Karpas-422 (cell line): ENCODE data around the gene ADGRV1. TPM values are rescaled to one million over a fixed set of nuclear protein-coding genes. Genes with fewer than 3 reads are reported as not detected.
"Not testable (repeated sequence)": the region's sequence is repeated elsewhere in the genome, so short reads cannot be mapped to it uniquely, and the experiment has no call there.

ENCODE experiments used
- DNase-seq: peaks from one replicate; pipeline ENCODE4 v3.0.0-alpha.2; 2015
- H2AFZ ChIP-seq: fragments of 200-600 bp; sonication (generic); 2 replicates; pipeline ENCODE4 v1.6.1; 2014; ENCODE audit warnings: antibody characterized with exemption, low read length, mixed read lengths
- H3K27ac ChIP-seq: fragments of 200-600 bp; sonication (generic); 2 replicates; pipeline ENCODE4 v1.5.1; 2014; ENCODE audit warnings: mild to moderate bottlenecking, low read length, moderate library complexity
- H3K27me3 ChIP-seq: fragments of 200-600 bp; sonication (generic); 2 replicates; pipeline ENCODE4 v1.6.1; 2014; ENCODE audit warnings: low read length, mixed read lengths
- H3K36me3 ChIP-seq: fragments of 200-600 bp; sonication (generic); 2 replicates; pipeline ENCODE4 v1.6.1; 2014; ENCODE audit warnings: low read length, mixed read lengths; ENCODE audit not compliant: insufficient read depth
- H3K4me1 ChIP-seq: fragments of 200-600 bp; sonication (generic); 2 replicates; pipeline ENCODE4 v1.6.1; 2014; ENCODE audit warnings: mild to moderate bottlenecking, low read length, mixed read lengths
- H3K4me2 ChIP-seq: fragments of 200-600 bp; sonication (generic); 2 replicates; pipeline ENCODE4 v1.6.1; 2014; ENCODE audit warnings: low read length, low read depth, mild to moderate bottlenecking; ENCODE audit not compliant: poor library complexity, severe bottlenecking
- H3K4me3 ChIP-seq: fragments of 200-600 bp; sonication (generic); 2 replicates; pipeline ENCODE4 v1.5.1; 2014; ENCODE audit warnings: mild to moderate bottlenecking, antibody characterized with exemption, low read length, mixed read lengths
- H3K79me2 ChIP-seq: fragments of 200-600 bp; sonication (generic); 2 replicates; pipeline ENCODE4 v1.6.1; 2014; ENCODE audit warnings: mild to moderate bottlenecking, low read length, mixed read lengths
- H3K9ac ChIP-seq: fragments of 200-600 bp; sonication (generic); 2 replicates; pipeline ENCODE4 v1.6.0; 2014; ENCODE audit warnings: low read length
- H3K9me2 ChIP-seq: fragments of 200-600 bp; sonication (generic), shearing (Covaris generic); replicated peaks from 2 replicates; pipeline ENCODE4 v1.6.0; 2014; ENCODE audit warnings: mild to moderate bottlenecking, low read length, moderate library complexity; ENCODE audit not compliant: insufficient read depth
- H3K9me3 ChIP-seq: fragments of 300-700, 200-600 bp; sonication (generic); 2 replicates; pipeline ENCODE4 v1.6.1; 2014; ENCODE audit warnings: low read length, mixed read lengths
- H4K20me1 ChIP-seq: fragments of 200-600 bp; sonication (generic); 2 replicates; pipeline ENCODE4 v1.6.1; 2014; ENCODE audit warnings: mild to moderate bottlenecking, antibody characterized with exemption, low read length, low read depth; ENCODE audit not compliant: insufficient read depth
- total RNA-seq: library from RNA; depleted of rRNA; stranded (reverse); fragments of >200 nt; shearing (Covaris generic); gene quantifications from 2 replicates; pipeline ENCODE4 v1.2.3, GENCODE V29; 2014; ENCODE audit warnings: low replicate concordance

The ADGRV1 gene
- total RNA-seq, 1 experiment from 2014 or later = not detected

GRCh38 chr5:90650767-90651166 is 92.2 kb downstream of the ADGRV1 start:
- Histone ChIP-seq H3K4me3 (no peak overlapping the region), H3K27ac (no peak overlapping the region), H2AFZ (no peak overlapping the region), H3K9ac (no peak overlapping the region), H3K27me3 (no peaks in the 10 kb centered on the region), H3K4me2 (no peak overlapping the region), H3K36me3 (no peaks in the 10 kb centered on the region), H3K79me2 (no peaks in the 10 kb centered on the region), H4K20me1 (no peaks in the 10 kb centered on the region), H3K4me1 (no peaks in the 10 kb centered on the region), H3K9me2 (no peaks in the 10 kb centered on the region), H3K9me3 (no peaks in the 10 kb centered on the region)
- DNase-seq = no peak

- Histone ChIP-seq H3K27me3 (no peaks in the 10 kb centered on the region), H3K36me3 (no peaks in the 10 kb centered on the region), H3K9ac (no peak overlapping the region), H3K4me2 (no peak overlapping the region), H3K9me2 (no peaks in the 10 kb centered on the region), H3K9me3 (no peaks in the 10 kb centered on the region), H3K4me3 (no peak overlapping the region), H3K27ac (no peak overlapping the region), H3K4me1 (no peaks in the 10 kb centered on the region), H2AFZ (no peak overlapping the region), H3K79me2 (no peaks in the 10 kb centered on the region), H4K20me1 (no peaks in the 10 kb centered on the region)
- DNase-seq = no peak
Observed at GRCh38 chr5:90654215-90654614, 95.6 kb downstream of the ADGRV1 start.

GRCh38 chr5:90655423-90655822 is 96.8 kb downstream of the ADGRV1 start:
- Histone ChIP-seq H2AFZ (no peak overlapping the region), H3K4me1 (no peaks in the 10 kb centered on the region), H3K9me3 (no peaks in the 10 kb centered on the region), H3K27me3 (no peaks in the 10 kb centered on the region), H4K20me1 (no peaks in the 10 kb centered on the region), H3K9ac (no peak overlapping the region), H3K9me2 (no peaks in the 10 kb centered on the region), H3K79me2 (no peaks in the 10 kb centered on the region), H3K4me2 (no peak overlapping the region), H3K27ac (no peak overlapping the region), H3K4me3 (no peak overlapping the region), H3K36me3 (no peaks in the 10 kb centered on the region)
- DNase-seq = no peak

GRCh38 chr5:90657030-90657429 is 98.4 kb downstream of the ADGRV1 start:
- Histone ChIP-seq H4K20me1 (no peaks in the 10 kb centered on the region), H3K4me3 (no peak overlapping the region), H3K79me2 (no peaks in the 10 kb centered on the region), H3K36me3 (no peaks in the 10 kb centered on the region), H2AFZ (no peak overlapping the region), H3K4me1 (no peaks in the 10 kb centered on the region), H3K4me2 (no peak overlapping the region), H3K9me2 (no peaks in the 10 kb centered on the region), H3K27me3 (no peaks in the 10 kb centered on the region), H3K27ac (no peak overlapping the region), H3K9me3 (no peaks in the 10 kb centered on the region), H3K9ac (no peak overlapping the region)
- DNase-seq = no peak

GRCh38 chr5:90657788-90658187 is 99.2 kb downstream of the ADGRV1 start:
- H3K27me3 ChIP-seq = no peaks in the 10 kb centered on the region
- no peaks in the 10 kb centered on the region for H3K36me3 ChIP-seq
- DNase-seq = no peak
- no peaks in the 10 kb centered on the region for H3K79me2 ChIP-seq
- no peaks in the 10 kb centered on the region for H3K9me3 ChIP-seq
- no peak overlapping the region for H3K4me3 ChIP-seq
- no peaks in the 10 kb centered on the region for H4K20me1 ChIP-seq
- no peaks in the 10 kb centered on the region for H3K9me2 ChIP-seq
- H3K4me1 ChIP-seq = no peaks in the 10 kb centered on the region
- H3K27ac ChIP-seq = no peak overlapping the region
- no peak overlapping the region for H3K4me2 ChIP-seq
- H3K9ac ChIP-seq = no peak overlapping the region
- H2AFZ ChIP-seq = no peak overlapping the region

GRCh38 chr5:90658620-90659019 is 100.0 kb downstream of the ADGRV1 start:
- Histone ChIP-seq H3K36me3 (no peaks in the 10 kb centered on the region), H3K9me2 (no peaks in the 10 kb centered on the region), H3K9me3 (no peaks in the 10 kb centered on the region), H3K4me3 (no peak overlapping the region), H4K20me1 (no peaks in the 10 kb centered on the region), H3K27ac (no peak overlapping the region), H3K27me3 (no peaks in the 10 kb centered on the region), H2AFZ (no peak overlapping the region), H3K79me2 (no peaks in the 10 kb centered on the region), H3K9ac (no peak overlapping the region), H3K4me1 (no peaks in the 10 kb centered on the region), H3K4me2 (no peak overlapping the region)
- no peak for DNase-seq

GRCh38 chr5:90668079-90668565 is 109.5 kb downstream of the ADGRV1 start:
- not testable (repeated sequence) for DNase-seq, H3K36me3 ChIP-seq

GRCh38 chr5:90675222-90675621 is 116.6 kb downstream of the ADGRV1 start:
- H3K27me3 ChIP-seq = no peaks in the 10 kb centered on the region
- no peaks in the 10 kb centered on the region for H3K9me2 ChIP-seq
- H2AFZ ChIP-seq = no peak overlapping the region
- no peak overlapping the region for H3K9ac ChIP-seq
- no peaks in the 10 kb centered on the region for H3K4me1 ChIP-seq
- no peak overlapping the region for H3K27ac ChIP-seq
- no peak overlapping the region for H3K4me3 ChIP-seq
- DNase-seq = no peak
- H4K20me1 ChIP-seq = no peaks in the 10 kb centered on the region
- H3K4me2 ChIP-seq = no peak overlapping the region
- no peaks in the 10 kb centered on the region for H3K79me2 ChIP-seq
- H3K36me3 ChIP-seq = no peaks in the 10 kb centered on the region
- no peaks in the 10 kb centered on the region for H3K9me3 ChIP-seq

More at GRCh38 chr5:90668079-90668565, 109.5 kb downstream of the ADGRV1 start:
- not testable (repeated sequence) for H3K4me1 ChIP-seq, H3K9me3 ChIP-seq, H3K27ac ChIP-seq, H3K9ac ChIP-seq, H4K20me1 ChIP-seq, H3K4me3 ChIP-seq, H3K9me2 ChIP-seq, H2AFZ ChIP-seq, H3K27me3 ChIP-seq, H3K4me2 ChIP-seq, H3K79me2 ChIP-seq
